DMS153 treated with DMSO at 0.1 percent for 48 hours (cell line): ENCODE measurements around the gene ABI3BP.
"Not testable (repeated sequence)": the region's sequence is repeated elsewhere in the genome, so short reads cannot be mapped to it uniquely, and the experiment has no call there.

Experiments used
- DNase-seq: peaks from one replicate; lab custom pipeline; 2025; ENCODE audit not compliant: unreplicated experiment; lab: John Stamatoyannopoulos, UW

ABI3BP gene

GRCh38 chr3:100993309-100993708 is at the start of gene ABI3BP:
TSS of gene ABI3BP (minus strand) at chr3:100993421. CDS start at chr3:100993384, 37 bp downstream.
- DNase-seq = no peak

- DNase-seq = no peak
Observed at GRCh38 chr3:101039285-101039684, 46.1 kb upstream of the ABI3BP start.

GRCh38 chr3:101038880-101039279 is 45.7 kb upstream of the ABI3BP start:
- no peak for DNase-seq

GRCh38 chr3:101038393-101038792 is 45.2 kb upstream of the ABI3BP start:
- no peak for DNase-seq

- no peak for DNase-seq
Observed at GRCh38 chr3:101037613-101038012, 44.4 kb upstream of the ABI3BP start.

- no peak for DNase-seq
Observed at GRCh38 chr3:101036676-101037075, 43.5 kb upstream of the ABI3BP start.

GRCh38 chr3:101036213-101036618 is 43.0 kb upstream of the ABI3BP start:
- DNase-seq = no peak

- DNase-seq = no peak
Observed at GRCh38 chr3:101027286-101027685, 34.1 kb upstream of the ABI3BP start.

- no peak for DNase-seq
Observed at GRCh38 chr3:101026881-101027280, 33.7 kb upstream of the ABI3BP start.

GRCh38 chr3:101026244-101026643 is 33.0 kb upstream of the ABI3BP start:
- DNase-seq = no peak

GRCh38 chr3:101020351-101021015 is 27.3 kb upstream of the ABI3BP start:
- no peak for DNase-seq

- DNase-seq = no peak
Observed at GRCh38 chr3:101017017-101017416, 23.8 kb upstream of the ABI3BP start.

- DNase-seq = not testable (repeated sequence)
Observed at GRCh38 chr3:101012312-101012711, 19.1 kb upstream of the ABI3BP start.

- DNase-seq = no peak
Observed at GRCh38 chr3:101011136-101011535, 17.9 kb upstream of the ABI3BP start.

GRCh38 chr3:101010296-101010695 is 17.1 kb upstream of the ABI3BP start:
- no peak for DNase-seq

- no peak for DNase-seq
Observed at GRCh38 chr3:101009386-101009785, 16.2 kb upstream of the ABI3BP start.

GRCh38 chr3:100999160-100999559 is 5.9 kb upstream of the ABI3BP start:
- no peak for DNase-seq

- no peak for DNase-seq
Observed at GRCh38 chr3:100994809-100995208, 1.6 kb upstream of the ABI3BP start.

GRCh38 chr3:100994187-100994586 is 966 bp upstream of the ABI3BP start:
- DNase-seq = no peak

- no peak for DNase-seq
Observed at GRCh38 chr3:100992231-100993012, 799 bp downstream of the ABI3BP start.

GRCh38 chr3:100988080-100988479 is 5.1 kb downstream of the ABI3BP start:
- no peak for DNase-seq

- DNase-seq = no peak
Observed at GRCh38 chr3:100984308-100984707, 8.9 kb downstream of the ABI3BP start.
